HUES64 (cell line): ENCODE data around the gene TNFRSF13B.

Experiments
- H3K27ac ChIP-seq: 2 replicates; pipeline ENCODE4 v1.7.0; 2013; ENCODE audit warnings: low read depth, low read length, inconsistent platforms
- H3K27me3 ChIP-seq: 2 replicates; pipeline ENCODE4 v1.6.1; 2013; ENCODE audit warnings: mild to moderate bottlenecking, low read length; ENCODE audit not compliant: insufficient read depth
- H3K36me3 ChIP-seq: 2 replicates; pipeline ENCODE4 v1.6.1; 2013; ENCODE audit warnings: mild to moderate bottlenecking, low read length; ENCODE audit not compliant: insufficient read depth
- H3K4me1 ChIP-seq: 2 replicates; pipeline ENCODE4 v1.6.1; 2013; ENCODE audit warnings: mild to moderate bottlenecking, low read length, moderate library complexity; ENCODE audit not compliant: insufficient read depth
- H3K4me3 ChIP-seq: 2 replicates; pipeline ENCODE4 v1.5.1; 2013; ENCODE audit warnings: mild to moderate bottlenecking, low read length, moderate library complexity
- H3K9ac ChIP-seq: 2 replicates; pipeline ENCODE4 v1.6.1; 2013; ENCODE audit warnings: mild to moderate bottlenecking, low read depth, low read length
- H3K9me3 ChIP-seq: 2 replicates; pipeline ENCODE4 v1.6.1; 2013; ENCODE audit warnings: low read depth, low read length; ENCODE audit not compliant: insufficient read depth
- WGBS: fragments of 150-250, 120-280 bp; methylation state at CpG from one replicate; pipeline ENCODE4 v1.1.7; 2013; ENCODE audit warnings: missing lambda C conversion rate; 5-methylcytosine and 5-hydroxymethylcytosine counted together

The TNFRSF13B gene

GRCh38 chr17:16948587-16949376 is 23.1 kb downstream of the TNFRSF13B start:
- peaks cover 4% of the 10 kb centered on the region; the same call in 1 of the 2 replicates for H3K4me1 ChIP-seq
- no peak overlapping the region for H3K4me3 ChIP-seq
- no peak overlapping the region for H3K9ac ChIP-seq
- H3K36me3 ChIP-seq, result no peaks in the 10 kb centered on the region
- no peak overlapping the region for H3K27ac ChIP-seq
- peaks cover 7% of the 10 kb centered on the region for H3K9me3 ChIP-seq
- WGBS, result 96% methylated on average over 5 of the region's 6 CpGs
- no peaks in the 10 kb centered on the region for H3K27me3 ChIP-seq

DNA sequence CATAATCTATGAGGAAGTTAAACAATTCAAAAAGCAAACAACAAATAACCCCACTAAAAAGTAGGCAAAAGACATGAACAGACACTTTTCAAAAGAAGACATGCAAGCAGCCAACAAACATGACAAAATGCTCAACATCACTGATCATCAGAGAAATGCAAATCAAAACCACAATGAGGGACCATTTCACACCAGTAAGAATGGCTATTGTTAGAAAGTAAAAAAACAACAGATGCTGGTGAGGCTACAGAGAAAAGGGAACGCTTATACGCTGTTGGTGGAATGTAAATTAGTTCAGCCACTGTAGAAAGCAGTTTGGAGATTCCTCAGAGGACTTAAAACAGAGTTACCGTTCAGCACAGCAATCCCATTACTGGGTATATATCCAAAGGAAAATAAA is 24.4 kb downstream of the TNFRSF13B start:
- no peaks in the 10 kb centered on the region for H3K36me3 ChIP-seq
- H3K4me3 ChIP-seq, result no peak overlapping the region
- no peak overlapping the region for H3K9ac ChIP-seq
- H3K27ac ChIP-seq, result no peak overlapping the region
- WGBS, result 53% methylated on average over 3 of the region's 3 CpGs
- H3K9me3 ChIP-seq, result peaks cover 7% of the 10 kb centered on the region
- peaks cover 4% of the 10 kb centered on the region; the same call in 1 of the 2 replicates for H3K4me1 ChIP-seq
- no peaks in the 10 kb centered on the region for H3K27me3 ChIP-seq

- H3K27me3 ChIP-seq, result no peaks in the 10 kb centered on the region
- no peak overlapping the region for H3K4me3 ChIP-seq
- no peak overlapping the region for H3K9ac ChIP-seq
- H3K36me3 ChIP-seq, result no peaks in the 10 kb centered on the region
- H3K9me3 ChIP-seq, result peaks cover 7% of the 10 kb centered on the region
- no peak overlapping the region for H3K27ac ChIP-seq
- WGBS, result 72% methylated on average over 10 of the region's 10 CpGs
- H3K4me1 ChIP-seq, result peaks cover 6% of the 10 kb centered on the region
Observed at GRCh38 chr17:16945663-16946218, 26.2 kb downstream of the TNFRSF13B start.

- 96% methylated on average over 6 of the region's 6 CpGs for WGBS
- Histone ChIP-seq H3K27ac (no peak overlapping the region), H3K4me3 (no peak overlapping the region), H3K36me3 (no peaks in the 10 kb centered on the region), H3K9me3 (peaks cover 7% of the 10 kb centered on the region), H3K27me3 (no peaks in the 10 kb centered on the region), H3K9ac (no peak overlapping the region), H3K4me1 (peaks cover 9% of the 10 kb centered on the region)
Observed at GRCh38 chr17:16945136-16945482, 26.8 kb downstream of the TNFRSF13B start.

DNA sequence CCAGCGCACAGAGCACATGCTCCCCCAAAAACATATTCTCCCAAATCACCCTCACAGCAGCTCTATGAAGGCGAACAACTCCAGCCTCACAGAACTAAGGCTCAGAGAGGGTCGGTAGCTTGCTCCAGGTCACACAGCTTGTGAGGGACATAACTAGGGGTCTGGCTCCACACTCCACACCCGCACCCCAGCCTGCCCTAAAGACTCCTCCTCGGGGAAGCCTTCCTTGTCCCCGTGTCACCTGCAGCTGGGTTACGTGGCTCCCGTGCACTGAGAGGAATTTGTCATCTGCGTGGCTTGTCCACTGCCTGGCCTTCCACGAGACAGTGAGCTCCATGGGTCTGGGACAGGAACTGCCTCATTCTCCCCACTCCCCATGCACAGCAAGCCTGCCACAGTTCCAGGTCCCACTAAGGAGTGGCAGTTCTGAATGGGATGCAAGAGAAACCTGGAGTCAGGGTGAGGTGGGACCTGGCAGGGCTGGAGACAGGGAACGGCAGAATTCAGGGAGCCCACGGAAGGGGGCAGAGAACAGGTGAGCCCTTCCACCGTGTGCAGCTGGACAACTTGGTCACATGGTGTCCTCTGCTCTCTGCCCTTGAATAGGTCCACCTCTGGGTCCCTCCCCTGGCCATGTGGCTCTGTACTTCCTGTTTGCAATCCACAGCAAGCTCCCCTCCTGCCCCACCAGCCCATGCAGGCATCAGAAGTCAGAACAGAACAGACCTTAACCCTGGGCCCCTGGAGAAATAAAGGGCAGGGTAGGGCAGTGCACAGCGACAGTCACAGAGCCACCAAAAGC is 27.4 kb downstream of the TNFRSF13B start:
- H3K4me3 ChIP-seq, result no peak overlapping the region
- no peak overlapping the region for H3K27ac ChIP-seq
- peaks cover 7% of the 10 kb centered on the region for H3K9me3 ChIP-seq
- H3K27me3 ChIP-seq, result no peaks in the 10 kb centered on the region
- H3K9ac ChIP-seq, result no peak overlapping the region
- H3K4me1 ChIP-seq, result peaks cover 9% of the 10 kb centered on the region
- 92% methylated on average over 14 of the region's 14 CpGs for WGBS
- no peaks in the 10 kb centered on the region for H3K36me3 ChIP-seq

DNA sequence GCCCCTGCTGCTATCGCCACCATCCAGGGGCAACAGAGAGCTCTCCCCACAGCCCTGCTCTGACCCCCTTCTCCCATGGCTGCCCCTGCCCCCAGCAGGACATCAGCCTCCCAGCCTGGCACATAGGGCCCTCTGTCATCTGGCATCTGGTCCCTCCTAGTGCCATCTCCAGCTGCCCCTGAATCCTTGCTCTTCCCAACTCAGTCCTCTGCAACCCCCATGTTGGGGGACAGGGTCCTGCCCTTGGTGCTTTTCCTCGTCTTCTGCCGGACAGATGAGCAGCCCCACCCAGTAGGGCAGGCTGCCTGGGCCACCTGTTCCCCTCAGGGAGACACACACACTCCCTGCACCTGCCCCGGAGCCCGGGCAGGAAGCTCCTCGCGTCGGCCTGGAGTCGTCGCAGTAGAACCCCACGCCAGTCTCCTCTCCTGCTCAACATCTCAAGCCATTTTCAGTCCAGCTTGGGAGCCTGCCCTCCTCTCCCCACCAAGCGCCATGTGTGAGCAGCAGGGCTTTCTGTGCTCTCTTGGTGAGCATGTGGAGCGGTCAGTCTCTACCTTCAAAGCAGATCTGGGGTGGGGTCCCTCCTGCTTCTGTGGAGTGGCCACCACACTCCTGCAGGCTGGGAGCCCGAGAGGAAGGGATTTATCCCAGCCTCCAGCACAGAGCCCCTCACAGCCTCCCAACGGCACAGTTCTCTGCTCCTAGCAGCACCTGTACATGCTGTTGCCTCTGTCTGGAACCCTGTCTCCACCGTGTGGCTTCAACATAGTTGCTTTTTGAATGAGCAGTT is 28.2 kb downstream of the TNFRSF13B start:
- Histone ChIP-seq H3K4me1 (peaks cover 9% of the 10 kb centered on the region), H3K27me3 (no peaks in the 10 kb centered on the region), H3K9me3 (peaks cover 3% of the 10 kb centered on the region), H3K36me3 (no peaks in the 10 kb centered on the region), H3K27ac (no peak overlapping the region), H3K9ac (no peak overlapping the region), H3K4me3 (no peak overlapping the region)
- WGBS, result 92% methylated on average over 16 of the region's 16 CpGs

GRCh38 chr17:16943032-16943352 is 28.9 kb downstream of the TNFRSF13B start:
- 91% methylated on average over 3 of the region's 3 CpGs for WGBS
- H3K36me3 ChIP-seq, result no peaks in the 10 kb centered on the region
- no peaks in the 10 kb centered on the region for H3K9me3 ChIP-seq
- no peak overlapping the region for H3K9ac ChIP-seq
- peaks cover 9% of the 10 kb centered on the region for H3K4me1 ChIP-seq
- no peak overlapping the region for H3K27ac ChIP-seq
- H3K27me3 ChIP-seq, result no peaks in the 10 kb centered on the region
- no peak overlapping the region for H3K4me3 ChIP-seq

GRCh38 chr17:16942141-16943031 is 29.5 kb downstream of the TNFRSF13B start:
- Histone ChIP-seq H3K9me3 (no peaks in the 10 kb centered on the region), H3K27ac (no peak overlapping the region), H3K4me3 (no peak overlapping the region), H3K27me3 (no peaks in the 10 kb centered on the region), H3K9ac (no peak overlapping the region), H3K36me3 (no peaks in the 10 kb centered on the region), H3K4me1 (peaks cover 9% of the 10 kb centered on the region)
- 94% methylated on average over 21 of the region's 21 CpGs for WGBS

- Histone ChIP-seq H3K27me3 (no peaks in the 10 kb centered on the region), H3K4me3 (no peak overlapping the region), H3K27ac (no peak overlapping the region), H3K4me1 (peaks cover 9% of the 10 kb centered on the region), H3K36me3 (no peaks in the 10 kb centered on the region), H3K9ac (no peak overlapping the region), H3K9me3 (no peaks in the 10 kb centered on the region)
- WGBS, result 93% methylated on average over 15 of the region's 15 CpGs
Observed at GRCh38 chr17:16941072-16942036, 30.6 kb downstream of the TNFRSF13B start.
